ENCODE data around the gene FAM83D.

FAM83D gene

DNA sequence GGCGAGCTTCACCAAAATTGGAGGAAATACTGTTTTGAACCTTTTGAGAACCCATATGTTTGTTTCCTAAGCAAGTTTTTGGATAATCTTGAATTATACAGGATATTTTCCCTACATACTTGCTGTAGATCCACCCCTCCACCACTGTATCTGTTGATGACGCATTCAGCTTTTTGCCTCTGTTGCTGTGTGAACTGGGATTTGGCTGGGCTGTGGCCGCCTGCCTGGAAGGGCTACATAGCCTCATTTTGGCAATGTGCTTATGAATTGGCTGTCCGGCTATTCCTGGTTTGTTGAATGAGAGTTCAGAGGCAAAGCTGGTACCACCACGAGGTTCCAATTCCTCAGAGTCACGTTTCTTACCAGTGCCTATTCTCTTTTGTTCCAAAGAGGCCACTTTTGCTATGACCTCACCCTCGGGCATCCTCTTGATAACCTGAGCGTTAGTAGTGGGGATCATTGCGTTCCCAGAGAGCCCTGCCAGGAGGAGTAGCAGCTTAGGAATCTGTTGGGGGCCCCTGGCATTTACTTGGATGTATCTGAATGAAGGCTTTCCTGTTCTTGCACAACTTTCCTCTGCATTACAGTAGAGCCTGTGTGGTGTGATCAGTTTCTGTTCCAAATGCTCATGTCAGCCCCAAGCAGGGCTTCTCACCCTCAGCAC lies 6.4 kb downstream of the FAM83D start:
- DNase-seq (ENCODE audit: low read depth), result peak; percentile 56
- H3K4me3 ChIP-seq (ENCODE audit: control insufficient read depth, low read depth, low read length), result no peak overlapping the region
- TF ChIP-seq, protein P1, sequence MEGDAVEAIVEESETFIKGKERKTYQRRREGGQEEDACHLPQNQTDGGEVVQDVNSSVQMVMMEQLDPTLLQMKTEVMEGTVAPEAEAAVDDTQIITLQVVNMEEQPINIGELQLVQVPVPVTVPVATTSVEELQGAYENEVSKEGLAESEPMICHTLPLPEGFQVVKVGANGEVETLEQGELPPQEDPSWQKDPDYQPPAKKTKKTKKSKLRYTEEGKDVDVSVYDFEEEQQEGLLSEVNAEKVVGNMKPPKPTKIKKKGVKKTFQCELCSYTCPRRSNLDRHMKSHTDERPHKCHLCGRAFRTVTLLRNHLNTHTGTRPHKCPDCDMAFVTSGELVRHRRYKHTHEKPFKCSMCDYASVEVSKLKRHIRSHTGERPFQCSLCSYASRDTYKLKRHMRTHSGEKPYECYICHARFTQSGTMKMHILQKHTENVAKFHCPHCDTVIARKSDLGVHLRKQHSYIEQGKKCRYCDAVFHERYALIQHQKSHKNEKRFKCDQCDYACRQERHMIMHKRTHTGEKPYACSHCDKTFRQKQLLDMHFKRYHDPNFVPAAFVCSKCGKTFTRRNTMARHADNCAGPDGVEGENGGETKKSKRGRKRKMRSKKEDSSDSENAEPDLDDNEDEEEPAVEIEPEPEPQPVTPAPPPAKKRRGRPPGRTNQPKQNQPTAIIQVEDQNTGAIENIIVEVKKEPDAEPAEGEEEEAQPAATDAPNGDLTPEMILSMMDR (conservative IDR thresholded peaks at IDR 0.05; ENCODE audit: control insufficient read depth, insufficient read depth, low read depth, low read length), result no peak

DNA sequence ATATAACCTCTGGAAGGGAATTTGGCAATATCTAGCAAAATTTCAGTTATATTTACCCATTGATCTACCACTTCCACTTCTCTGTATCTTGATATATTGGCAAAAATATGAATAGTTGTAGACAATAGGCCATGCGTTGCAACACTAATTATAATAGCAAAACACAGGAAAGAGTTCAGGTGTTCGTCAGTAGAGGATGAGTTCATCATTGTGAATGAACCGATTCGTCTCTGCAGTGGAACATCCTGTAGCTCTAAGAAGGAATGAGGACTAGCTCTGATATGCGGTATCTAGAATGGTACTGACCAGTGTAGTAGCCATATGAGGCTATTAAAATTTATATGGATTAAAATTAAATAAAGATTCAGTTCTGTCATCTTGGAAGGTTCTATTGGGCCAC lies 8.3 kb downstream of the FAM83D start:
- no peak for DNase-seq (ENCODE audit: low read depth)
- H3K4me3 ChIP-seq (ENCODE audit: control insufficient read depth, low read depth, low read length), result no peak overlapping the region
- TF ChIP-seq, protein P1 (conservative IDR thresholded peaks at IDR 0.05; ENCODE audit: control insufficient read depth, insufficient read depth, low read depth, low read length), result no peak

DNA sequence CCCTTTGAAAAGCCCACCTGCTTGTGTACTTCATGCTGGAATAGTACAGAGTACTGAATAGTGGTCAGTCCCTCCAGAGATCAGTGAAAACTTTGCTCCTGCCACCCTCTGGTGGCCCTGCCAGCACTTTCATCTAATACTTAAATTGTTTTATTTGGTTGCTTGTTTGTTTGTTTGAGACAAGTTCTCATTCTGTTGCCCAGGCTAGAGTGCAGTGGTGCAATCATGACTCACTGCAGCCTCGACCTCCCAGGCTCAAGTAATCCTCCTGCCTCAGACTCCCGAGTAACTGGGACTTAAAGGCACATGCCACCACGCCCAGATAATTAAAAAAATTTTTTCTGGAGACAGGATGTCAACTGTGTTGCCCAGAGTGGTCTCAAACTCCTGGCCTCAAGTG lies 9.1 kb downstream of the FAM83D start:
- DNase-seq (ENCODE audit: low read depth), result peak; percentile 44
- TF ChIP-seq, protein P1 (conservative IDR thresholded peaks at IDR 0.05; ENCODE audit: control insufficient read depth, insufficient read depth, low read depth, low read length), result peak; percentile 28
- H3K4me3 ChIP-seq (ENCODE audit: control insufficient read depth, low read depth, low read length), result no peak overlapping the region

DNA sequence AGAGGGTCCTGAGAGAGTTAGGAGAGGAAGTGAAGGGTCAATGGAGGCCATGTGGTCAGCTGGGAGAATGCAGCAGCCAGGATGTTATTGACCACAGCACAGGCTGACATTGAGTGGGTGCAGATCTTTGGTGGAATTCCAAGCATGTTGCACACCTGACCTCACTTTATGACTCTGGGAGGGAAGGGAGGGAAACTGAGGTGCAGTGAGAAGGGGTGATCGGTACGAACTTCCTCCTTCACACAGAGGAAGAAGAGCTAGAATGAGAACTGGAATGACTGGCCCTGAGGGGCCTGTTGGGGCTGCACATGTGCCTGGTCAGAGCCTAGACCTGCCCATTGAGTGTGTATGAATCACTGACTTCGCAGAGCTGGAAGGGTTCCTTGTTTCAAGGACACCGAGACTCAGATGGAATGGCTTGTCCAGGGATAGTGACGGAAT lies 9.8 kb downstream of the FAM83D start:
- H3K4me3 ChIP-seq (ENCODE audit: control insufficient read depth, low read depth, low read length), result no peak overlapping the region
- TF ChIP-seq, protein P1 (conservative IDR thresholded peaks at IDR 0.05; ENCODE audit: control insufficient read depth, insufficient read depth, low read depth, low read length), result no peak
- DNase-seq (ENCODE audit: low read depth), result no peak

DNA sequence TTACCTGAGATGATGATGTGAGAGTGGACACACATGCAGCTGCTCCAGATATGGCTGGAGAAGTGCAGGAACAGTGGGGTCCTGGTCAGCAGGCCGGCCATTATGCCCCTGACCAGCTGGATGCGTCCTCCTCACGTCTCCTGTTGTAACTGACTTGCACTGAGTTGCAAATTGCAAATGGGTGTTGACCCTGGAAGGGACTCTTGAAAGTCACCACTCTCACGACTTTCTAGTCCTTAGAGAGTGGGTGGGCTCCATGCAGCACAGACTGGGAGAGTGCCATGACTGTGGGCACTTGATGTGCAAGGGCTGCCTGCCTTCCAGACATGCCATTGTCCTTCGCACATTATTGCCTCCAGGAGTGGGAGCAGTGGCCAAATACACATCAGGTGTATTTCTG lies 10.8 kb downstream of the FAM83D start:
- no peak overlapping the region for H3K4me3 ChIP-seq (ENCODE audit: control insufficient read depth, low read depth, low read length)
- TF ChIP-seq, protein P1 (conservative IDR thresholded peaks at IDR 0.05; ENCODE audit: control insufficient read depth, insufficient read depth, low read depth, low read length), result no peak
- DNase-seq (ENCODE audit: low read depth), result no peak

DNA sequence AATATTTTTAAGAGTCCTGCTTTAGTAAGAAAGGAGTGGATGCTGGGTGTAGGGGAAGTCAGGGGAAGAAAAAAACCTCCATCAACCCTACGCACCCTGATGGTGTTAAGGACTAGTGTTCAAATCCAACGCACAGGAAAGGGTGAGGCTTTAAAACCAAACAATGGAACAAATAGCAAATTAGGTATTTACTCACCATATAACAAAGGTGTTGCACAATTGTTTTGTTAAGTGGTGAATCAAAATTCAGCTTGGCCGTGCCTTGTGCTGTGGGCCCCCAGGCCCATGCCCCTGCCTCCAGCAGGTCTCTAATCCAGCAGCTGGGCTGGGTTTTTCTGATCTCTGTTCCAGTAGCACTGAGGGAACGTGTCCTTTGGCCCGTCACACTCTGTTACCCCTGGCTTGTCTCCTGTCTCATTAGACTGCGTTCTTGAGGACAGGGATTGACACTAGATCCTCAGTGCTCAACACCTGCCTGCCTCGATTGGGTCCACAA lies 11.8 kb downstream of the FAM83D start:
- DNase-seq (ENCODE audit: low read depth), result no peak
- TF ChIP-seq, protein P1 (conservative IDR thresholded peaks at IDR 0.05; ENCODE audit: control insufficient read depth, insufficient read depth, low read depth, low read length), result no peak
- no peak overlapping the region for H3K4me3 ChIP-seq (ENCODE audit: control insufficient read depth, low read depth, low read length)
